Mesendoderm (in vitro differentiated cells): ENCODE data around the gene E2F7.

ENCODE experiments used
- DNase-seq: peaks from one replicate; pipeline ENCODE4 v3.0.0; 2013
- H2AK5ac ChIP-seq: 2 replicates; pipeline ENCODE4 v1.6.1; 2013; ENCODE audit warnings: low read length, inconsistent platforms
- H2BK120ac ChIP-seq: 2 replicates; pipeline ENCODE4 v1.6.1; 2013; ENCODE audit warnings: low read depth, mild to moderate bottlenecking, low read length, moderate library complexity, mixed read lengths
- H2BK15ac ChIP-seq: replicated peaks from 2 replicates; pipeline ENCODE4 v1.6.1; 2013; ENCODE audit warnings: low read depth, mild to moderate bottlenecking, moderate library complexity
- H2BK5ac ChIP-seq: 2 replicates; pipeline ENCODE4 v1.6.1; 2013; ENCODE audit warnings: low read length, inconsistent platforms
- H3K18ac ChIP-seq: 2 replicates; pipeline ENCODE4 v1.6.1; 2013; ENCODE audit warnings: mild to moderate bottlenecking, low read length, mixed read lengths
- H3K23ac ChIP-seq: one replicate; pipeline ENCODE4 v1.6.1; 2013; ENCODE audit warnings: low read length
- H3K27ac ChIP-seq: 2 replicates; pipeline ENCODE4 v1.5.1; 2013; ENCODE audit warnings: low read depth, mild to moderate bottlenecking, inconsistent platforms, low read length, moderate library complexity
- H3K27me3 ChIP-seq: 2 replicates; pipeline ENCODE4 v1.6.1; 2013; ENCODE audit warnings: low read length, control low read depth, mild to moderate bottlenecking, inconsistent platforms; ENCODE audit not compliant: insufficient read depth, poor library complexity
- H3K36me3 ChIP-seq: 2 replicates; pipeline ENCODE4 v1.6.1; 2013; ENCODE audit warnings: low read length, inconsistent platforms; ENCODE audit not compliant: control insufficient read depth, insufficient read depth
- H3K4ac ChIP-seq: one replicate; pipeline ENCODE4 v1.6.1; 2013; ENCODE audit warnings: low read depth, mild to moderate bottlenecking, low read length, moderate library complexity
- H3K4me1 ChIP-seq: 2 replicates; pipeline ENCODE4 v1.6.1; 2013; ENCODE audit warnings: low read depth, low read length, inconsistent platforms; ENCODE audit not compliant: control insufficient read depth
- H3K4me2 ChIP-seq: 2 replicates; pipeline ENCODE4 v1.6.1; 2013; ENCODE audit warnings: low read length
- H3K4me3 ChIP-seq: 2 replicates; pipeline ENCODE4 v1.5.1; 2013; ENCODE audit warnings: mild to moderate bottlenecking, low read length
- H3K56ac ChIP-seq: one replicate; pipeline ENCODE4 v1.6.1; 2013; ENCODE audit warnings: low read length
- H3K79me1 ChIP-seq: 2 replicates; pipeline ENCODE4 v1.6.1; 2013; ENCODE audit warnings: low read length, inconsistent platforms
- H3K79me2 ChIP-seq: 2 replicates; pipeline ENCODE4 v1.6.1; 2013; ENCODE audit warnings: mild to moderate bottlenecking, low read length; ENCODE audit not compliant: control insufficient read depth, insufficient read depth
- H3K9ac ChIP-seq: 2 replicates; pipeline ENCODE4 v1.6.1; 2013; ENCODE audit warnings: low read length, inconsistent platforms
- H4K5ac ChIP-seq: one replicate; pipeline ENCODE4 v1.6.1; 2013; ENCODE audit warnings: low read length
- H4K8ac ChIP-seq: one replicate; pipeline ENCODE4 v1.6.1; 2013; ENCODE audit warnings: low read depth, mild to moderate bottlenecking, control low read depth, low read length, moderate library complexity
- WGBS: extraction: QIAGEN DNeasy Blood & Tissue Kit; methylation state at CpG from one replicate; pipeline ENCODE4 v1.1.7; 2013; ENCODE audit warnings: low lambda C conversion rate, missing lambda C conversion rate; ENCODE audit not compliant: insufficient coverage; ENCODE audit errors: extremely low coverage; 5-methylcytosine and 5-hydroxymethylcytosine counted together

E2F7 gene

DNA sequence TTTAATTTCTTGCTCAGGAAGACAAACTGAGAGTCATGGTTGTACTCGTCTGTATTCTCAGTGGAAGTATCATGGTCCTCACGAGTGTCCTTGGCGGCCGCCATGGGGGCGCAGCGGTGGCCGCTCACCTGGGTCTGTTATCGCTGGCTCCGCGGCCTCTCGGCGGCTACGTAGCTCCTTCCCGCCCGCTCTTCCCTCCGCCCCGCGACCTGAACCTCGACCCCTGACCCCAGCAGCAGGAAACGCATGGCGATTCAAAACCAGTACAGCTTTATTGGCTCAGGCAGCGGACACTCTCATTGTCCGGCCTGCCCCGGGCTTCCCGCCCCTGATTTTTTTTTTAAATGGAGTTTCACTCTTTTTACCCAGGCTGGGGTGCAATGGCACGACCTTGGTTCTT lies 80.8 kb downstream of the E2F7 start:
- H4K5ac ChIP-seq, result no peak overlapping the region
- no peak overlapping the region for H3K9ac ChIP-seq
- no peak overlapping the region for H2BK120ac ChIP-seq
- no peak overlapping the region for H2BK15ac ChIP-seq
- no peak overlapping the region for H3K18ac ChIP-seq
- no peak overlapping the region for H3K23ac ChIP-seq
- no peak overlapping the region for H2BK5ac ChIP-seq
- no peak overlapping the region for H3K4me3 ChIP-seq
- no peak overlapping the region for H3K27ac ChIP-seq
- H2AK5ac ChIP-seq, result no peak overlapping the region
- H3K4me1 ChIP-seq, result no peaks in the 10 kb centered on the region
- H3K79me2 ChIP-seq, result no peaks in the 10 kb centered on the region
- H3K79me1 ChIP-seq, result no peaks in the 10 kb centered on the region
- no peak overlapping the region for H4K8ac ChIP-seq
- no peak overlapping the region for H3K56ac ChIP-seq
- no peak for DNase-seq
- no CpG with 5 or more reads among the region's 26 CpGs for WGBS
- no peaks in the 10 kb centered on the region for H3K36me3 ChIP-seq
- no peak overlapping the region for H3K4ac ChIP-seq
- no peak overlapping the region for H3K4me2 ChIP-seq
- H3K27me3 ChIP-seq, result no peaks in the 10 kb centered on the region

DNA sequence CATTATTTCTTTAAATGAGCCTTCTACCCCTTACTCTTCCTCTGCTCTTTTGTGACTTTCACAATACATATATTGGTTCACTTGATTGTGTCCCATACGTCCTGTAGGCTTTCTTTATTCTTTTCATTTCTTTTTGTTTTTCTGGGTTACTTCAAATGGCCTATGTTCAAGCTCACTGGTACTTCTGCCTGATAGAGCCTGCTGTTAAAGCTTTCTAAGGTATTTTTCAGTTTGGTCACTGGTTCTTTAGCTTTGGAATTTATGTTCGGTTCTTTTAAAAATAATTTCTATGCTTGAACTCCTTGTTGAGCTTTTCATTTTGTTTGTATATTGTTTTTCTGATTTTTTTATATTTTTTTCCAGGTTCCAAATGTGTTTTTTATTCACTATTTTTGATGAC lies 81.9 kb downstream of the E2F7 start:
- DNase-seq, result no peak
- Histone ChIP-seq H2BK15ac (no peak overlapping the region), H3K9ac (no peak overlapping the region), H3K27ac (no peak overlapping the region), H3K79me1 (no peaks in the 10 kb centered on the region), H3K27me3 (no peaks in the 10 kb centered on the region), H2BK5ac (no peak overlapping the region), H3K4me3 (no peak overlapping the region), H3K56ac (no peak overlapping the region), H2AK5ac (no peak overlapping the region), H2BK120ac (no peak overlapping the region), H4K5ac (no peak overlapping the region), H3K23ac (no peak overlapping the region), H3K4me2 (no peak overlapping the region), H3K79me2 (no peaks in the 10 kb centered on the region), H3K4ac (no peak overlapping the region), H3K36me3 (no peaks in the 10 kb centered on the region), H3K4me1 (no peaks in the 10 kb centered on the region), H3K18ac (no peak overlapping the region), H4K8ac (no peak overlapping the region)
- WGBS, result no CpG with 5 or more reads among the region's 2 CpGs

GRCh38 chr12:76980196-76980595 lies 85.2 kb downstream of the E2F7 start:
- Histone ChIP-seq H3K79me2 (no peaks in the 10 kb centered on the region), H3K27me3 (no peaks in the 10 kb centered on the region), H3K4me3 (no peak overlapping the region), H3K9ac (no peak overlapping the region), H2BK120ac (no peak overlapping the region), H3K4me1 (no peaks in the 10 kb centered on the region), H2BK5ac (no peak overlapping the region), H3K4me2 (no peak overlapping the region), H3K79me1 (no peaks in the 10 kb centered on the region), H3K36me3 (no peaks in the 10 kb centered on the region), H3K27ac (no peak overlapping the region), H3K56ac (no peak overlapping the region), H4K8ac (no peak overlapping the region), H3K23ac (no peak overlapping the region), H3K18ac (no peak overlapping the region), H2BK15ac (no peak overlapping the region), H4K5ac (no peak overlapping the region), H2AK5ac (no peak overlapping the region), H3K4ac (no peak overlapping the region)
- DNase-seq, result no peak
- no CpG with 5 or more reads among the region's 2 CpGs for WGBS

GRCh38 chr12:76976777-76977382 lies 88.5 kb downstream of the E2F7 start:
- Histone ChIP-seq H3K27me3 (no peaks in the 10 kb centered on the region), H3K4me3 (no peak overlapping the region), H3K9ac (no peak overlapping the region), H3K4me1 (no peaks in the 10 kb centered on the region), H2AK5ac (no peak overlapping the region), H3K36me3 (no peaks in the 10 kb centered on the region), H3K23ac (no peak overlapping the region), H2BK5ac (no peak overlapping the region), H3K79me2 (no peaks in the 10 kb centered on the region), H4K5ac (no peak overlapping the region), H3K4me2 (no peak overlapping the region), H2BK120ac (no peak overlapping the region), H3K18ac (no peak overlapping the region), H4K8ac (no peak overlapping the region), H3K79me1 (no peaks in the 10 kb centered on the region), H3K56ac (no peak overlapping the region), H3K4ac (no peak overlapping the region), H3K27ac (no peak overlapping the region), H2BK15ac (no peak overlapping the region)
- WGBS, result no CpG with 5 or more reads among the region's 2 CpGs
- DNase-seq, result no peak
